ENCODE results near the gene MIA2.
"Not testable (repeated sequence)": the region's sequence is repeated elsewhere in the genome, so short reads cannot be mapped to it uniquely, and the experiment has no call there.

The MIA2 gene

GRCh38 chr14:39233680-39234326, at the start of gene MIA2:
MIA2 (plus strand) TSS chr14:39233915; CDS start chr14:39234115, 200 bp downstream.
- no peak for DNase-seq (ENCODE audit: low read depth in 2 of 2)

DNA sequence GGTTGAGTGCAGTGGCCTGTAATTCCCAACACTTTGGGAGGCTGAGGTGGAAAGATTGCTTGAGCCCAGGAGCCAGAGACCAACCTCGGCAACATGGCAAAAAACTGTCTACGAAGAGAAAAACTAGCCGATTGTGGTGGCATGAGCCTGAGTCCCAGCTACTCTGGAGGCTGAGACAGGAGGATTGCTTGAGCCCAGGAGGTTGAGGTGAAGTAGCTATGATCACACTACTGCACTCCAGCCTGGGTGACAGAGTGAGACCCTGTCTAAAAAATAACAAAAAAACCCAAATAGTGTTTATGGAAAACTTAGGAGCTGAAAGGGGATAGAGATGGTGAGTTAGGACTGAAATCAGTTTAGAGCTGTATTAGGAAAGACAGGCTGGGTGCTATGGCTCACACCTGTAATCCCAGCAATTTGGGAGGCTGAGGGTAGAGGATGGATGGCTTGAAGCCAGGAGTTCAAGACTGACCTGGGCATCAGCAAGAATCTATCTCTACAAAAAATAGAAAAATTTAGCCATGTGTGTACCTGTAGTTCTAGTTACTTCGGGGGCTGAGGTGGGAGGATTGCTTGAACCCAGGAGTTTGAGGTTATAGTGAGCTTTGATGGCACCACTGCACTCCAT, 49.0 kb upstream of the MIA2 start:
- DNase-seq (ENCODE audit: low read depth in 2 of 2) = no peak

- DNase-seq (ENCODE audit: low read depth in 2 of 2) = no peak
Observed at GRCh38 chr14:39185256-39186049, 48.3 kb upstream of the MIA2 start.

DNA sequence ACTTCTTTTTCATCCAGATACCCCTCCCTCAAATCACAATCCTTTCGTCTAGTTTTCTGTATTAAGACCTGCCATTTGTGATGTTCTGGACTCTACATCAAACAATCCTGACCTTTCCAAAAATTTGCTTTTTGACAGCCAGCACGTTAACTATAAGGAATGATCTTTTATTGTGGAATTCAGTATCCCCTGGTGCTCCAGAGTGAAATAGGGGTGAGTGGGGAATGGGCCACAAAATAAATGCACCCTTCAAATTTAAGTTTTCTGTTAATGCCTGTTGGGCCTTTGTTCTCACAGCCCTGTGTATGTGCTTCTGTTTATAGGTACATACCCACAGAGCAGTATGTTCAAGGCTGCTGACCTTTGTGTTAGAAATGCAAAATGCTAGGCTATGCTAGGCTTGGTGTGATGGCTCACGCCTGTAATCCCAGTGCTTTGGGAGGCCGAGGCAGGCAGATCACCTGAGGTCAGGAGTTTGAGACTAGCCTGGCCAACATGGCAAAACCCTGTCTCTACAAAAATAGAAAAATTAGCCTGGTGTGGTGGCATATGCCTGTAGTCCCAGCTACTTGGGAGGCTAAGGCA, 46.7 kb upstream of the MIA2 start:
- no peak for DNase-seq (ENCODE audit: low read depth in 2 of 2)

GRCh38 chr14:39203659-39204606, 29.8 kb upstream of the MIA2 start:
- no peak for DNase-seq (ENCODE audit: low read depth in 2 of 2)

DNA sequence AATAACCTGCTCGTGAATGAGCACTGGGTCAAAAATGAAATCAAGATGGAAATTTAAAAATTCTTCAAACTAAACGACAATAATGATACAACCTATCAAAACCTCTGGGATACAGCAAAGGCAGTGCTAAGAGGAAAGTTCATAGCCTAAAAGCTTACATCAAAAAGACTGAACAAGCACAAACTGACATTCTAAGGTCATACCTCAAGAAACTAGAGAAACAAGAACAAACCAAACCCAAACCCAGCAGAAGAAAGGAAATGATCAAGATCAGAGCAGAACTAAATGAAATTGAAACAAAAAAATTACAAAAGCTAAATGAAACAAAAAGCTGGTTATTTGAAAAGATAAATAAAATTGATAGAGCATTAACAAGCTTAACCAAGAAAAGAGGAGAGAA, 26.3 kb upstream of the MIA2 start:
- DNase-seq (ENCODE audit: low read depth in 2 of 2) = not testable (repeated sequence)

GRCh38 chr14:39211109-39211741, 22.5 kb upstream of the MIA2 start:
- DNase-seq (ENCODE audit: low read depth in 2 of 2) = no peak

DNA sequence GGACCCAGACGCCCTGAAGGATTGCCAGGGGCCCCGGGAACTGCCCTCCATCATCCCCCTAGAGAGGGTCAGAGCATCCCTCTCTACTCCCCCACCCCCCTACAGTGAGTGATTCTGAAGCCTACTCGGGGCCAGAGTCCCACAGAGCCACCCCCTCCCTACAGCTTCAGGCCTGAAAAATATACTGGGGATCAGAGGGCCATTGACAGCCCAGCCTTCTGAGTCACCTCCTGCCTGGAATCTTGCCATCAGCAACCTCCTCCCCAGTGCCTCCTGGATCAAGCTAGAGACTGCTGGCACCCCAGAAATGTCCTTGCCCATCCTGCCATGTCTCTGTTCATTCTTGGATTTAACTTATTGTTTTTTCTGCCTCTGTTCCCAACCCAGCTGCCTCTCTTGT, 21.7 kb upstream of the MIA2 start:
- no peak for DNase-seq (ENCODE audit: low read depth in 2 of 2)

GRCh38 chr14:39212693-39213092, 21.0 kb upstream of the MIA2 start:
- no peak for DNase-seq (ENCODE audit: low read depth in 2 of 2)

GRCh38 chr14:39217214-39217879, 16.4 kb upstream of the MIA2 start:
- DNase-seq (ENCODE audit: low read depth in 2 of 2) = no peak

GRCh38 chr14:39218171-39218769, 15.4 kb upstream of the MIA2 start:
- DNase-seq (ENCODE audit: low read depth in 2 of 2) = no peak

DNA sequence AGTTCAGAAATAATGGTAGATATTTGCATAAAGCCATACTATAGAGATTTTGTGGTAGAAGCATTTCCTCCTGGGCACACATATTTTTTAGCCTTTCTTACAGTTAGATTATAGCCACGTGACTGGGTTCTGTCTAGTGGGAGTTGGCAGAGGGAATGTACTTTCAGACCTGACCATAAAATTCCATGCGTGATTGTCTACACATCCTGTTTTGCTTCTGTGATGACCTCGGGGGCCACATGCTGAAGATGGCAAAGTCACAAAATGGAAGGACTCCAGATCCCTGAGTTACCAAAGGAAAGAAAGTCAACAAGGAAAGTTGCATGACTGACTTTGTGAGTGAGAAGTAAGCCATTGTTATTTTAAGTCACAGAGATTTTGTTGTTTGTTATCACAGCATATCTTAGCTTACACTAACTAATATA, 14.6 kb upstream of the MIA2 start:
- DNase-seq (ENCODE audit: low read depth in 2 of 2) = no peak

- not testable (repeated sequence) for DNase-seq (ENCODE audit: low read depth in 2 of 2)
Observed at GRCh38 chr14:39220473-39220872, 13.2 kb upstream of the MIA2 start.

DNA sequence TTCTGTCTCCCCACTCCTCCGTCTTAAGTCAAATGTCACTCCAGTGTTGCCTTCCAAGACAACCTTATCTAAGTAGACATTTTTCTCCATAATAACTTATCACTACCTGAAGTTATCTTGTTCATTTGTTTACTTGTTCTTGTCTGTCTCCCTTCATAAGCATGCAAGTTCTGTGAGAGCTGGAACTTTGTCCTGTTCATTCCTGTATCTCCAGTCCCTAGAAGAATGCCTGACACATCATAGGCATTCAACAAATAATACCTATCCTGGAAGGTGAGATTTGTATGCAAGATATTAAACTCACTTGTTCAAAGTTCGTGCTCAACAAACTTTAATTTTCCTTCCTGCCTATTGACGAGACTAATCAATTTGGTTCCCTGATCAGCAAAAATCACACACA, 5.7 kb upstream of the MIA2 start:
- no peak for DNase-seq (ENCODE audit: low read depth in 2 of 2)

DNA sequence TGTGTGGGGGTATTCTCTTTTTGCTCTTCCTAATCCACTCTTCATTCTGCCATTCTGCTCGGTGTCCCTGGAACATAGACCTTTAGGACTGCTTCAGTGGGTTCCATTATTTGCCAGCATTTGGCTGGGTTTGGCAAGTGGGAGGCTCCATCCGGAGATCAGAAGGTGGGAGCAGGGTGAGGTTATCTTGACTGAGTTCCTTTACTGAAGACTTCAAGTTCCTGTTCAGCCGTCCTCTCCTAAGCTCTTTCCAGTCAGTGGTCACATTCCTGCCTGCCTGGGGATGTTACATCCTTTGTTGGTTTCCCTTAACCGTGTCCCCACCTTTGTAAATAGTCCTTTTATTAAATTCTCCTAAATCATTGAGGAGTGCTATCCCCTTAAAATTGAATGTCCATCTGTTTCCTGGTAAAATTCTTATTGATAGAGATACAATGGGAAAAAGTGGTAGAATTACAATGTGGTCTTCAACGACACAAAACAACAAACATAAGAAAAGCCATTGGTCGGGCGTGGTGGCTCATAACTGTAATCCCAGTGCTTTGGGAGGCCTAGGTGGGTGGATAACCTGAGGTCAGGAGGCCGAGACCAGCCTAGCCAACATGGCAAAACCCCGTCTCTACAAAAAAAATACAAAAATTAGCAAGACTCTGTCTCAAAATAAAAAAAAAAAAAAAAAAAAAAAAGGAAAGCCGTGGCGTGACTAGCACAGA, 5.0 kb upstream of the MIA2 start:
- DNase-seq (ENCODE audit: low read depth in 2 of 2) = no peak

- DNase-seq (ENCODE audit: low read depth in 2 of 2) = peak; percentile 36 to 38
Observed at GRCh38 chr14:39229222-39229543, 4.5 kb upstream of the MIA2 start.

- no peak for DNase-seq (ENCODE audit: low read depth in 2 of 2)
Observed at GRCh38 chr14:39229601-39230110, 4.1 kb upstream of the MIA2 start.

DNA sequence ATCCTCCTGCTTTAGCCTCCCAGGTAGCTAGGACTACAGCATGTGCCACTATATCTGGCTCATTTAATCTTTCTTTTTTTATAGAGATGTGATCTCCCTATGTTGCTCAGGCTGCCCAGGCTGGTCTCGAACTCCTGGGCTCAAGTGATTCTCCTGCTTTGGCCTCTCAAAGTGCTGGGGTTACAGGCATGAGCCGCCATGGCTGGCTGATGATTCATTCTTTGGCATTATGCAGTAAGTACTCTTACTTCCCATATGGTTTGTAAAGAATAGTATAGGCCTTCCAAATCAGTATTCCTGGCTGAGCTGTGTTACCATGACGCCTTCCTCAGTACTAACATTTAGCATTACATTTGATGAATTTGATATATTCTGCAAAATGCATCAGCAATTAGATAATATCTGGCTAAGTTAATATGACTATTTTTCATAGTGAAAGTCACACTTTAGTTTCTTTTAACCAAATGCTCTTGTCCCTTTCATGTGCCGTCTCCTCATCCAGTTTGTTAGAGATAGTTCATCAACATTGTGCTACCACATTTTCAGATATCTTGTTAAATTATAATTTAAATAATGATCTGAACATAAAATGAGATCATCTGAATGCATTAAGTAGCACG, 3.2 kb upstream of the MIA2 start:
- no peak for DNase-seq (ENCODE audit: low read depth in 2 of 2)
